Glutamatergic neuron (in vitro differentiated cells): ENCODE measurements around the gene IL12RB2. TPM values are rescaled to one million over a fixed set of nuclear protein-coding genes. Genes with fewer than 3 reads are reported as not detected.
A peak's percentile ranks its signal among the peaks of the same experiment; 100 is the strongest.

Source experiments
- DNase-seq: peaks from one replicate; pipeline ENCODE4 v3.0.0; 2022
- H3K27ac Mint-ChIP-seq: one replicate; pipeline ENCODE4 v1.8.0; 2020; ENCODE audit warnings: mild to moderate bottlenecking, mixed read lengths, inconsistent platforms; ENCODE audit not compliant: unreplicated experiment
- H3K27me3 Mint-ChIP-seq: one replicate; pipeline ENCODE4 v1.8.0; 2020; ENCODE audit warnings: mild to moderate bottlenecking, moderate library complexity, mixed read lengths, inconsistent platforms; ENCODE audit not compliant: unreplicated experiment
- H3K36me3 Mint-ChIP-seq: one replicate; pipeline ENCODE4 v1.8.0; 2020; ENCODE audit warnings: mild to moderate bottlenecking, mixed read lengths, inconsistent platforms; ENCODE audit not compliant: unreplicated experiment
- H3K4me1 Mint-ChIP-seq: one replicate; pipeline ENCODE4 v1.8.0; 2020; ENCODE audit warnings: mild to moderate bottlenecking, low read depth, mixed read lengths, inconsistent platforms; ENCODE audit not compliant: unreplicated experiment
- H3K4me3 Mint-ChIP-seq: one replicate; pipeline ENCODE4 v1.8.0; 2020; ENCODE audit warnings: mild to moderate bottlenecking, mixed read lengths, inconsistent platforms; ENCODE audit not compliant: unreplicated experiment
- H3K9me3 Mint-ChIP-seq: one replicate; pipeline ENCODE4 v1.8.0; 2020; ENCODE audit warnings: mild to moderate bottlenecking, moderate library complexity, mixed read lengths, inconsistent platforms; ENCODE audit not compliant: unreplicated experiment
- CTCF ChIP-seq: fragments of 200-600 bp; sonication (generic); IDR thresholded peaks from one replicate; pipeline ENCODE4 v1.5.0; 2021; ENCODE audit not compliant: partially characterized antibody, unreplicated experiment
- total RNA-seq: library from RNA; stranded (reverse); fragmentation: NEBNext Ultra II Directional; extraction: Animal tissue kit (Norgen Biotek cat#: 25700); gene quantifications from one replicate; pipeline ENCODE4 v1.2.1, GENCODE V29; 2021; ENCODE audit not compliant: unreplicated experiment

Gene IL12RB2
- total RNA-seq, 1 donor from 2014 or later, result not detected

GRCh38 chr1:67347688-67348472 is 40.2 kb downstream of the IL12RB2 start:
- no peak overlapping the region for H3K27ac Mint-ChIP-seq
- H3K4me3 Mint-ChIP-seq, result no peak overlapping the region
- no peaks in the 10 kb centered on the region for H3K4me1 Mint-ChIP-seq
- peak; percentile 65 for TF ChIP-seq CTCF
- DNase-seq, result peak; percentile 27
- no peaks in the 10 kb centered on the region for H3K9me3 Mint-ChIP-seq
- no peaks in the 10 kb centered on the region for H3K36me3 Mint-ChIP-seq
- no peaks in the 10 kb centered on the region for H3K27me3 Mint-ChIP-seq

- no peak for DNase-seq
- TF ChIP-seq CTCF, result no peak
- Mint-ChIP-seq H3K27me3 (no peaks in the 10 kb centered on the region), H3K36me3 (no peaks in the 10 kb centered on the region), H3K4me3 (no peak overlapping the region), H3K27ac (no peak overlapping the region), H3K9me3 (no peaks in the 10 kb centered on the region), H3K4me1 (no peaks in the 10 kb centered on the region)
Measured at GRCh38 chr1:67348586-67349252, 41.0 kb downstream of the IL12RB2 start.

GRCh38 chr1:67350783-67351182 is 43.1 kb downstream of the IL12RB2 start:
- Mint-ChIP-seq H3K4me1 (peaks cover 2% of the 10 kb centered on the region), H3K27me3 (no peaks in the 10 kb centered on the region), H3K27ac (no peak overlapping the region), H3K36me3 (no peaks in the 10 kb centered on the region), H3K4me3 (no peak overlapping the region), H3K9me3 (peaks cover 2% of the 10 kb centered on the region)
- DNase-seq, result no peak
- no peak for TF ChIP-seq CTCF

- H3K9me3 Mint-ChIP-seq, result peaks cover 2% of the 10 kb centered on the region
- H3K4me3 Mint-ChIP-seq, result no peak overlapping the region
- DNase-seq, result no peak
- no peak for TF ChIP-seq CTCF
- H3K27me3 Mint-ChIP-seq, result no peaks in the 10 kb centered on the region
- H3K4me1 Mint-ChIP-seq, result peaks cover 6% of the 10 kb centered on the region
- no peak overlapping the region for H3K27ac Mint-ChIP-seq
- no peaks in the 10 kb centered on the region for H3K36me3 Mint-ChIP-seq
Measured at GRCh38 chr1:67352211-67352610, 44.5 kb downstream of the IL12RB2 start.
